ENCODE data around the gene MEIS3.
A peak's percentile ranks its signal among the peaks of the same experiment; 100 is the strongest.

Gene MEIS3

GRCh38 chr19:47417746-47418691, 1.3 kb downstream of the MEIS3 start:
- DNase-seq (ENCODE audit: low spot score) (no peak), ATAC-seq (ENCODE audit: low read depth) (peak; percentile 9; the same call in 1 of the 3 replicates)
- peak overlapping the region; percentile 59 for H3K4me3 ChIP-seq (ENCODE audit: severe bottlenecking)
- TF ChIP-seq CTCF (IDR thresholded peaks at IDR 0.05; ENCODE audit: poor library complexity, severe bottlenecking) = no peak
- H3K4me1 ChIP-seq (ENCODE audit: insufficient read depth, poor library complexity, severe bottlenecking) = peaks cover 4% of the 10 kb centered on the region
- H3K36me3 ChIP-seq (ENCODE audit: low read depth) = no peaks in the 10 kb centered on the region
- H3K27me3 ChIP-seq (ENCODE audit: insufficient read depth, poor library complexity, severe bottlenecking) = peaks cover 37% of the 10 kb centered on the region
- no peaks in the 10 kb centered on the region for H3K9me3 ChIP-seq (ENCODE audit: severe bottlenecking)
- no peak overlapping the region for H3K27ac ChIP-seq (ENCODE audit: poor library complexity, severe bottlenecking)

- H3K36me3 ChIP-seq (ENCODE audit: low read depth) = no peaks in the 10 kb centered on the region
- ATAC-seq (ENCODE audit: low read depth) (no peak), DNase-seq (ENCODE audit: low spot score) (no peak)
- H3K27ac ChIP-seq (ENCODE audit: poor library complexity, severe bottlenecking) = no peak overlapping the region
- peaks cover 29% of the 10 kb centered on the region for H3K27me3 ChIP-seq (ENCODE audit: insufficient read depth, poor library complexity, severe bottlenecking)
- TF ChIP-seq CTCF (IDR thresholded peaks at IDR 0.05; ENCODE audit: poor library complexity, severe bottlenecking) = no peak
- no peak overlapping the region for H3K4me3 ChIP-seq (ENCODE audit: severe bottlenecking)
- H3K4me1 ChIP-seq (ENCODE audit: insufficient read depth, poor library complexity, severe bottlenecking) = peaks cover 4% of the 10 kb centered on the region
- H3K9me3 ChIP-seq (ENCODE audit: severe bottlenecking) = no peaks in the 10 kb centered on the region
Measured at GRCh38 chr19:47417107-47417745, 2.1 kb downstream of the MEIS3 start.

GRCh38 chr19:47416643-47416985, 2.7 kb downstream of the MEIS3 start:
- Histone ChIP-seq H3K4me3 (ENCODE audit: severe bottlenecking) (no peak overlapping the region), H3K27ac (ENCODE audit: poor library complexity, severe bottlenecking) (no peak overlapping the region), H3K9me3 (ENCODE audit: severe bottlenecking) (no peaks in the 10 kb centered on the region), H3K4me1 (ENCODE audit: insufficient read depth, poor library complexity, severe bottlenecking) (peaks cover 4% of the 10 kb centered on the region), H3K36me3 (ENCODE audit: low read depth) (no peaks in the 10 kb centered on the region), H3K27me3 (ENCODE audit: insufficient read depth, poor library complexity, severe bottlenecking) (peaks cover 22% of the 10 kb centered on the region)
- no peak for TF ChIP-seq CTCF (IDR thresholded peaks at IDR 0.05; ENCODE audit: poor library complexity, severe bottlenecking)
- DNase-seq (ENCODE audit: low spot score) (no peak), ATAC-seq (ENCODE audit: low read depth) (no peak)

- TF ChIP-seq CTCF (IDR thresholded peaks at IDR 0.05; ENCODE audit: poor library complexity, severe bottlenecking) = no peak
- no peak overlapping the region for H3K27ac ChIP-seq (ENCODE audit: poor library complexity, severe bottlenecking)
- ATAC-seq (ENCODE audit: low read depth) = no peak
- no peaks in the 10 kb centered on the region for H3K9me3 ChIP-seq (ENCODE audit: severe bottlenecking)
- H3K36me3 ChIP-seq (ENCODE audit: low read depth) = no peaks in the 10 kb centered on the region
- H3K4me1 ChIP-seq (ENCODE audit: insufficient read depth, poor library complexity, severe bottlenecking) = peaks cover 4% of the 10 kb centered on the region
- H3K4me3 ChIP-seq (ENCODE audit: severe bottlenecking) = no peak overlapping the region
- peaks cover 17% of the 10 kb centered on the region for H3K27me3 ChIP-seq (ENCODE audit: insufficient read depth, poor library complexity, severe bottlenecking)
- no peak for DNase-seq (ENCODE audit: low spot score)
Measured at GRCh38 chr19:47415953-47416642, 3.2 kb downstream of the MEIS3 start.
